Measurements from ENCODE around the gene TMED4.
"Not testable (repeated sequence)": the region's sequence is repeated elsewhere in the genome, so short reads cannot be mapped to it uniquely, and the experiment has no call there.

- TF ChIP-seq MXI1 (IDR thresholded peaks at IDR 0.05; ENCODE audit: low read depth, low read length); EZH2phosphoT487 (IDR thresholded peaks at IDR 0.05; ENCODE audit: borderline replicate concordance, low read depth); CTCF (IDR thresholded peaks at IDR 0.05); RAD21 (IDR thresholded peaks at IDR 0.05; ENCODE audit: low read length); ELF1 (IDR thresholded peaks at IDR 0.05); FOXM1 (IDR thresholded peaks at IDR 0.05; ENCODE audit: low read depth): not testable (repeated sequence)
Measured at GRCh38 chr7:44597181-44597580, 15.2 kb upstream of the TMED4 start.

All from SK-N-SH (cell line).